Common myeloid progenitor, CD34-positive (primary cell): ENCODE measurements around the gene ABCA2.

Experiments used
- CTCF ChIA-PET: fragments of 350-600 bp; sonication (Branson Sonifier 250); formaldehyde crosslinking; loops from one replicate; lab custom pipeline; 2021; ENCODE audit warnings: antibody characterized with exemption; lab: Charles Lee
- POLR2A ChIA-PET: fragments of 350-600 bp; sonication (Branson Sonifier 250); formaldehyde crosslinking; loops from one replicate; lab custom pipeline; 2021; ENCODE audit warnings: antibody characterized with exemption; lab: Charles Lee
- DNase-seq, 3 donors: peaks; one replicate each; pipeline versions ENCODE4 v3.0.0 to v3.0.0-alpha.2; 2013
- H3K27ac ChIP-seq, 2 experiments: 1 replicate in 1 of 2; 2 replicates in 1 of 2; pipeline ENCODE4 v1.7.0; 2013; ENCODE audit warnings: inconsistent platforms in 2 of 2, low read length in 2 of 2, mild to moderate bottlenecking in 2 of 2, low read depth in 1 of 2, moderate library complexity in 1 of 2; ENCODE audit not compliant: severe bottlenecking in 2 of 2, insufficient read depth in 1 of 2, poor library complexity in 1 of 2
- H3K27me3 ChIP-seq, 5 experiments: replicated peaks in 2 of 5; 1 replicate in 3 of 5; 2 replicates in 2 of 5; pipeline versions ENCODE4 v1.6.1 to v1.7.0; 2013; ENCODE audit warnings: low read length in 4 of 5, mild to moderate bottlenecking in 2 of 5, moderate library complexity in 2 of 5, inconsistent platforms in 1 of 5; ENCODE audit not compliant: insufficient read depth in 5 of 5, control insufficient read depth in 4 of 5
- H3K36me3 ChIP-seq, 4 experiments: 1 replicate in 2 of 4; 2 replicates in 2 of 4; pipeline versions ENCODE4 v1.6.1 to v1.7.0; 2013; ENCODE audit warnings: low read length in 3 of 4, control low read depth in 1 of 4, mild to moderate bottlenecking in 1 of 4; ENCODE audit not compliant: control insufficient read depth in 4 of 4, insufficient read depth in 4 of 4
- H3K4me1 ChIP-seq, 4 experiments: 1 replicate in 3 of 4; 2 replicates in 1 of 4; pipeline versions ENCODE4 v1.6.1 to v1.7.1; 2013; ENCODE audit warnings: low read length in 3 of 4, mild to moderate bottlenecking in 3 of 4, control low read depth in 1 of 4, inconsistent platforms in 1 of 4, moderate library complexity in 1 of 4; ENCODE audit not compliant: control insufficient read depth in 4 of 4, insufficient read depth in 4 of 4; ENCODE audit errors: control extremely low read depth in 1 of 4
- H3K4me3 ChIP-seq, 7 experiments: 1 replicate in 4 of 7; 2 replicates in 3 of 7; pipeline versions ENCODE4 v1.5.1 to v1.7.0; 2013; ENCODE audit warnings: mild to moderate bottlenecking in 7 of 7, low read length in 6 of 7, moderate library complexity in 6 of 7, inconsistent platforms in 2 of 7, low read depth in 2 of 7, control low read depth in 1 of 7; ENCODE audit not compliant: insufficient read depth in 4 of 7, control insufficient read depth in 1 of 7; ENCODE audit errors: extremely low read depth in 1 of 7
- H3K9me3 ChIP-seq, 5 experiments: 1 replicate in 4 of 5; 2 replicates in 1 of 5; pipeline versions ENCODE4 v1.6.1 to v1.7.1; 2013; ENCODE audit warnings: low read length in 4 of 5, mild to moderate bottlenecking in 2 of 5, inconsistent platforms in 1 of 5, low read depth in 1 of 5, moderate library complexity in 1 of 5; ENCODE audit not compliant: control insufficient read depth in 4 of 5, insufficient read depth in 2 of 5; ENCODE audit errors: control extremely low read depth in 1 of 5
- WGBS: methylation state at CpG from one replicate; pipeline ENCODE4 v1.1.5; 2013; ENCODE audit not compliant: insufficient coverage; 5-methylcytosine and 5-hydroxymethylcytosine counted together

Gene ABCA2

GRCh38 chr9:137000177-137000930 lies 27.7 kb downstream of the ABCA2 start:
- DNase-seq, result peak in 2 of 3 donors; percentile 70 to 72
- POLR2A ChIA-PET, result no interaction called here
- 67% methylated on average over 7 of the region's 10 CpGs for WGBS
- Histone ChIP-seq H3K36me3 (no peaks in the 10 kb centered on the region), H3K4me1 (peaks cover 0 to 46% (median 40%) of the 10 kb centered on the region in 4 experiments), H3K27me3 (peaks cover 0 to 17% (median 0%) of the 10 kb centered on the region in 5 experiments), H3K27ac (no peak overlapping the region), H3K4me3 (no peak overlapping the region), H3K9me3 (no peaks in the 10 kb centered on the region)
- CTCF ChIA-PET, result interaction anchor here (0.6 to 2.5 kb wide), 4 partner anchors 29 to 224 kb away, joined by 3 to 11 read pairs (median 5); no protein-coding TSS in a partner anchor

GRCh38 chr9:136997830-136998234 lies 30.2 kb downstream of the ABCA2 start:
- H3K9me3 ChIP-seq, result no peaks in the 10 kb centered on the region
- H3K4me1 ChIP-seq, result peaks cover 0 to 58% (median 54%) of the 10 kb centered on the region in 4 experiments
- peak in 2 of 3 donors; percentile 37 to 38 for DNase-seq
- WGBS, result 15% methylated on average over 16 of the region's 18 CpGs
- peak overlapping the region in 2 of 7 experiments; percentile 1 to 26 for H3K4me3 ChIP-seq
- POLR2A ChIA-PET, result no interaction called here
- CTCF ChIA-PET, result interaction anchor here (0.7 to 4.5 kb wide), 5 partner anchors 9 to 51 kb away, joined by 3 to 18 read pairs (median 3); no protein-coding TSS in a partner anchor
- H3K27me3 ChIP-seq, result peaks cover 0 to 34% (median 0%) of the 10 kb centered on the region in 5 experiments
- peaks cover 0 to 15% (median 4%) of the 10 kb centered on the region in 4 experiments for H3K36me3 ChIP-seq
- H3K27ac ChIP-seq, result no peak overlapping the region

- ChIA-PET POLR2A (no interaction called here), CTCF (interaction anchor here (0.7 to 4.5 kb wide), 5 partner anchors 8 to 50 kb away, joined by 3 to 18 read pairs (median 3); no protein-coding TSS in a partner anchor)
- Histone ChIP-seq H3K9me3 (no peaks in the 10 kb centered on the region), H3K27me3 (peaks cover 0 to 34% (median 0%) of the 10 kb centered on the region in 5 experiments), H3K4me1 (peaks cover 0 to 62% (median 59%) of the 10 kb centered on the region in 4 experiments), H3K36me3 (peaks cover 0 to 15% (median 4%) of the 10 kb centered on the region in 4 experiments), H3K4me3 (peak overlapping the region in 1 of 7 experiments; percentile 1), H3K27ac (no peak overlapping the region)
- 81% methylated on average over 10 of the region's 10 CpGs for WGBS
- no peak for DNase-seq
Observed at GRCh38 chr9:136997371-136997770, 30.7 kb downstream of the ABCA2 start.

GRCh38 chr9:136996361-136997292 lies 31.4 kb downstream of the ABCA2 start, which contains the start of gene CLIC3:
TSS of gene CLIC3 (minus strand) at chr9:136996568. CDS start at chr9:136996543, 25 bp downstream.
- no peaks in the 10 kb centered on the region for H3K9me3 ChIP-seq
- CTCF ChIA-PET, result interaction anchor here (0.6 to 4.5 kb wide), 13 partner anchors 10 to 221 kb away, joined by 3 to 18 read pairs (median 3); partner anchors contain the start of gene ABCA2
- H3K27ac ChIP-seq, result no peak within 1 kb of the TSS
- H3K4me1 ChIP-seq, result peaks cover 0 to 63% (median 60%) of the 10 kb centered on the region in 4 experiments
- peaks cover 0 to 34% (median 0%) of the 10 kb centered on the region in 5 experiments for H3K27me3 ChIP-seq
- H3K36me3 ChIP-seq, result peaks cover 0 to 15% (median 4%) of the 10 kb centered on the region in 4 experiments
- POLR2A ChIA-PET, result interaction anchor here (1.1 kb wide), 1 partner anchor 10 kb away, joined by 3 read pairs; no protein-coding TSS in a partner anchor
- WGBS, result 3% methylated on average over 19 of the region's 35 CpGs
- H3K4me3 ChIP-seq, result peak within 1 kb of the TSS in 5 of 7 experiments; percentile 15 to 63 (median 28)
- DNase-seq, result peak in 2 of 3 donors; percentile 64 to 75

DNA sequence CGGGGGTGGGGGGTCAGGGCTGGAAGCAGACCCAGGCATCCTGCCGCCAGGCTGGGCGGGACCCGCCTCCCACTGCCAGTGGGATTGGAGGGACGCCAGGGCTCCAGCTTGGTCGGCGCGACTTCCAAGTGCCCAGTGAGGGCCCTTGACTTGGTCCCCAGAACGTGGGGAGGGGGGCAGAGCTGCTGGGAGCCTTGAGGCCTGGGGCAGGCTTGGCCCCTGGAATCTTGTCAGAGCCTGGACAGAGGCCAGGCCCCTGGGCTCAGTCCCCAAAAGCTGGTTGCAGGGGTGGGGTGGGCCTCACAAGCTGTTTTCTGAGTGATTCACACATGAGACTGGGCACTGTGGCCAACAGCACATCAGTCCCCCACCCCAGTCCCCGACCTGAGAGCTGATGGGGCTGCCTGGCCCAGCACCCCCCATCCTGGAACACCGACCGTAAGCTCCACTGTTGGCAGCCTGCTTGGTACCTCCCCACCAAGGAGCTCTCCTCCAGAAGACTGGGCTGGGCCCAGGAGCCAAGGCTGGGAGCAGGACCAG lies 32.2 kb downstream of the ABCA2 start:
- peak overlapping the region in 2 of 7 experiments; percentile 36 to 63 for H3K4me3 ChIP-seq
- WGBS, result 28% methylated on average over 4 of the region's 12 CpGs
- peaks cover 0 to 63% (median 59%) of the 10 kb centered on the region in 4 experiments for H3K4me1 ChIP-seq
- peaks cover 0 to 34% (median 3%) of the 10 kb centered on the region in 5 experiments for H3K27me3 ChIP-seq
- H3K9me3 ChIP-seq, result no peaks in the 10 kb centered on the region
- no peak for DNase-seq
- no peak overlapping the region for H3K27ac ChIP-seq
- ChIA-PET CTCF (interaction anchor here (0.6 to 4.5 kb wide), 11 partner anchors 9 to 173 kb away, joined by 3 to 18 read pairs (median 3); partner anchors contain the start of gene ABCA2), POLR2A (interaction anchor here (1.1 kb wide), 1 partner anchor 11 kb away, joined by 3 read pairs; no protein-coding TSS in a partner anchor)
- H3K36me3 ChIP-seq, result peaks cover 0 to 15% (median 4%) of the 10 kb centered on the region in 4 experiments

DNA sequence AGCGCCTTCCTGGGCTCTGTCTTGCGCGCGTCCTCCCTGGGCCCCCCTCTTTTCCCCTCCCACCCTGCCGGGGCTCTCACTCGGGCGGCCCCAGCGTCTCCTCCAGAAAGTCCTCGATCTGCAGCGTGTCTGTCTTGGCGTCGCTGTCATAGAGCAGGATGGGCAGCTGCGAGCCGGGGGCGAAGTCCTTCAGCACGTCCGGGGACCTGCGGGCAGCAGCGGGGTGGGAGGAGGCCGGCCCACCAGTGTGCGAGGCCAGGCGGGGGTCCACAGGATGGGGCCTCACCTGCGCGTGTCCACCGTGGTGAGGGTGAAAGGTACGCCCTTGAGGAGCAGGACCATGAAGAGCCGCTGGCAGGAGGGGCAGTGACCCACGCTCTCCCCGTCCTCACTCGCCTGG lies 32.7 kb downstream of the ABCA2 start:
- no peaks in the 10 kb centered on the region for H3K9me3 ChIP-seq
- ChIA-PET CTCF (interaction anchor here (1.0 to 4.5 kb wide), 8 partner anchors 20 to 48 kb away, joined by 3 to 18 read pairs (median 8); partner anchors contain the start of gene ABCA2), POLR2A (no interaction called here)
- 51% methylated on average over 19 of the region's 30 CpGs for WGBS
- no peak overlapping the region for H3K27ac ChIP-seq
- peaks cover 0 to 15% (median 4%) of the 10 kb centered on the region in 4 experiments for H3K36me3 ChIP-seq
- H3K4me1 ChIP-seq, result peaks cover 0 to 59% (median 55%) of the 10 kb centered on the region in 4 experiments
- H3K4me3 ChIP-seq, result no peak overlapping the region
- H3K27me3 ChIP-seq, result peaks cover 0 to 34% (median 3%) of the 10 kb centered on the region in 5 experiments
- no peak for DNase-seq
